Nucleus accumbens (tissue), 56 donors: ENCODE measurements around the gene ARF1.
A peak's percentile ranks its signal among the peaks of the same experiment; 100 is the strongest.

Experiments
- DNase-seq, 56 donors: peaks; one replicate each; lab custom pipeline; 2025; lab: John Stamatoyannopoulos, UW

Gene ARF1

GRCh38 chr1:228048659-228049298, 33.7 kb upstream of the ARF1 start:
- DNase-seq, result no peak

- no peak for DNase-seq
Measured at GRCh38 chr1:228050571-228051231, 31.8 kb upstream of the ARF1 start.

- DNase-seq, result no peak
Measured at GRCh38 chr1:228058172-228058948, 24.1 kb upstream of the ARF1 start.

GRCh38 chr1:228058949-228059633, 23.4 kb upstream of the ARF1 start:
- DNase-seq, result no peak

- peak in 1 of 56 donors; percentile 52 for DNase-seq
Measured at GRCh38 chr1:228059634-228060457, 22.7 kb upstream of the ARF1 start.

GRCh38 chr1:228060458-228061190, 21.9 kb upstream of the ARF1 start:
- DNase-seq, result no peak

GRCh38 chr1:228061411-228062084, 21.0 kb upstream of the ARF1 start:
- DNase-seq, result no peak

GRCh38 chr1:228062085-228062791, 20.3 kb upstream of the ARF1 start:
- no peak for DNase-seq

GRCh38 chr1:228062812-228063211, 19.7 kb upstream of the ARF1 start:
- no peak for DNase-seq

- no peak for DNase-seq
Measured at GRCh38 chr1:228063251-228064191, 19.0 kb upstream of the ARF1 start.

- DNase-seq, result no peak
Measured at GRCh38 chr1:228064296-228064695, 18.2 kb upstream of the ARF1 start.

- DNase-seq, result no peak
Measured at GRCh38 chr1:228064741-228065542, 17.6 kb upstream of the ARF1 start.

- no peak for DNase-seq
Measured at GRCh38 chr1:228065543-228066347, 16.8 kb upstream of the ARF1 start.

- DNase-seq, result no peak
Measured at GRCh38 chr1:228066416-228066815, 16.1 kb upstream of the ARF1 start.

- DNase-seq, result no peak
Measured at GRCh38 chr1:228066891-228067654, 15.4 kb upstream of the ARF1 start.
